Adrenal gland (tissue), 12 donors: ENCODE data around the gene MNS1. TPM values are rescaled to one million over a fixed set of nuclear protein-coding genes. Genes with fewer than 3 reads are reported as not detected.

Source experiments
- DNase-seq, 7 donors: peaks; one replicate each; pipeline ENCODE4 v3.0.0-alpha.2; 2019 to 2020
- H3K27ac ChIP-seq, 5 donors: fragments of 200-600 bp; sonication (generic) in 4 of 5; 1 replicate in 3 of 5; 2 replicates in 2 of 5; pipeline versions ENCODE4 v1.5.1 to v1.8.0; 2016 to 2020; ENCODE audit warnings: mild to moderate bottlenecking in 1 of 5
- H3K27me3 ChIP-seq: fragments of 200-600 bp; 2 replicates; pipeline ENCODE4 v1.8.0; 2021
- H3K36me3 ChIP-seq, 2 donors: fragments of 200-600 bp; replicated peaks in 1 of 2; 1 replicate in 1 of 2; 2 replicates in 1 of 2; pipeline versions ENCODE4 v1.5.1 to v1.8.0; 2018 to 2022
- H3K4me1 ChIP-seq, 2 donors: fragments of 200-600 bp; replicated peaks in 1 of 2; 1 replicate in 1 of 2; 2 replicates in 1 of 2; pipeline versions ENCODE4 v1.5.1 to v1.8.0; 2018 to 2021
- H3K4me3 ChIP-seq, 4 donors: fragments of 200-600 bp; sonication (generic) in 3 of 4; one replicate each; pipeline ENCODE4 v1.5.1; 2016 to 2018
- H3K9me3 ChIP-seq, 3 donors: fragments of 200-600 bp; sonication (generic) in 1 of 3; replicated peaks in 1 of 3; 1 replicate in 2 of 3; 2 replicates in 1 of 3; pipeline versions ENCODE4 v1.5.1 to v1.8.0; 2016 to 2021
- CTCF ChIP-seq, 6 experiments: fragments of 450-650 bp in 4 of 6; fragments of 200-600 bp in 2 of 6; sonication (generic) in 1 of 6; IDR thresholded peaks; 1 replicate in 5 of 6; 2 replicates in 1 of 6; pipeline versions ENCODE4 v1.5.1 to v1.8.0; 2016 to 2021; ENCODE audit warnings: antibody characterized with exemption in 6 of 6, mild to moderate bottlenecking in 2 of 6, moderate library complexity in 1 of 6
- POLR2A ChIP-seq, 2 donors: fragments of 450-650 bp; IDR thresholded peaks; one replicate each; pipeline ENCODE4 v1.6.1; 2017; ENCODE audit warnings: antibody characterized with exemption in 2 of 2, mild to moderate bottlenecking in 2 of 2, moderate library complexity in 1 of 2
- WGBS, 4 donors: extraction: QIAGEN DNeasy Blood & Tissue Kit in 2 of 4; methylation state at CpG; one replicate each; pipeline versions ENCODE4 v1.1.5 to v1.1.7; 2013 to 2017; 5-methylcytosine and 5-hydroxymethylcytosine counted together
- intact Hi-C, 2 donors: fragments of 100-400 bp; cut with DNase I; formaldehyde crosslinking; loops; one replicate each; pipeline versions ENCODE4 v1.14.1 to v1.15.0; 2022 to 2023
- polyA plus RNA-seq, 3 donors: library from polyadenylated mRNA; stranded (reverse); fragments of 200-250 nt in 2 of 3; fragments of 350-450 nt in 1 of 3; fragmentation: Illumina TruSeq in 1 of 3; extraction: RNeasy Lipid Tissue Mini Kit (QIAGEN cat#74804) in 1 of 3; gene quantifications; one replicate each; pipeline ENCODE4 v1.2.3, GENCODE V29; 2013 to 2014
- total RNA-seq, 9 donors: library from RNA; depleted of rRNA in 4 of 9; stranded (reverse); fragments of >200 nt in 4 of 9; fragments of 120-200 nt in 1 of 9; fragmentation: NEBNext Ultra II Directional in 1 of 9; extraction: Animal tissue kit (Norgen Biotek cat#: 25700) in 1 of 9; gene quantifications; one replicate each; pipeline versions ENCODE4 v1.1.0 to v1.2.4, GENCODE V29; 2013 to 2023
- donor health status: healthy with polysubstance abuse.
- donor health status: Bipolar disorder and iron deficiency.
- donor health status: DM: yes; HTN: yes; CAD: no.
- donor health status: DM: no; HTN: no; CAD: no.
- donor health status: DM: no; HTN: no; CAD: no.
- donor health status: DM: yes; HTN: yes; CAD: no.

The MNS1 gene
- total and polyA plus RNA-seq, 12 donors = 0.52 to 2.4 (median 1.0) TPM; not detected in 3

GRCh38 chr15:56468401-56468800, 3.5 kb upstream of the MNS1 start:
- no peak for DNase-seq
- peaks cover 0 to 10% of the 10 kb centered on the region in 2 donors for H3K4me1 ChIP-seq
- WGBS, 4 donors = 25 to 32% (median 30%) methylated on average over 2 of the region's 2 CpGs
- H3K27me3 ChIP-seq = no peaks in the 10 kb centered on the region
- no peak overlapping the region for H3K27ac ChIP-seq
- intact Hi-C loops = no loop called here
- H3K36me3 ChIP-seq = no peaks in the 10 kb centered on the region
- H3K9me3 ChIP-seq = no peaks in the 10 kb centered on the region
- peak overlapping the region in 1 of 4 donors; percentile 30 for H3K4me3 ChIP-seq
- TF ChIP-seq POLR2A (IDR thresholded peaks at IDR 0.05) (no peak), CTCF (IDR thresholded peaks at IDR 0.05) (no peak)

- intact Hi-C loops = no loop called here
- TF ChIP-seq POLR2A (IDR thresholded peaks at IDR 0.05) = no peak
- TF ChIP-seq CTCF (IDR thresholded peaks at IDR 0.05) = no peak
- Histone ChIP-seq H3K27me3 (no peaks in the 10 kb centered on the region), H3K9me3 (no peaks in the 10 kb centered on the region), H3K27ac (no peak overlapping the region), H3K36me3 (no peaks in the 10 kb centered on the region), H3K4me3 (no peak overlapping the region), H3K4me1 (peaks cover 0 to 10% of the 10 kb centered on the region in 2 donors)
- no peak for DNase-seq
- WGBS, 4 donors = 68 to 73% (median 72%) methylated on average over 3 of the region's 3 CpGs
Measured at GRCh38 chr15:56467616-56468015, 2.7 kb upstream of the MNS1 start.

GRCh38 chr15:56460947-56461346, 4.0 kb downstream of the MNS1 start:
- no peaks in the 10 kb centered on the region for H3K4me1 ChIP-seq
- TF ChIP-seq CTCF (IDR thresholded peaks at IDR 0.05) (no peak), POLR2A (IDR thresholded peaks at IDR 0.05) (no peak)
- H3K27ac ChIP-seq = no peak overlapping the region
- 88 to 98% (median 93%) methylated on average over 2 of the region's 2 CpGs for WGBS, 4 donors
- intact Hi-C loops = no loop called here
- DNase-seq = no peak
- H3K9me3 ChIP-seq = no peaks in the 10 kb centered on the region
- no peaks in the 10 kb centered on the region for H3K27me3 ChIP-seq
- no peaks in the 10 kb centered on the region for H3K36me3 ChIP-seq
- no peak overlapping the region for H3K4me3 ChIP-seq

GRCh38 chr15:56460071-56460470, 4.9 kb downstream of the MNS1 start:
- Histone ChIP-seq H3K9me3 (no peaks in the 10 kb centered on the region), H3K27ac (no peak overlapping the region), H3K4me1 (peaks cover 0 to 4% of the 10 kb centered on the region in 2 donors), H3K27me3 (no peaks in the 10 kb centered on the region), H3K36me3 (no peaks in the 10 kb centered on the region), H3K4me3 (no peak overlapping the region)
- intact Hi-C loops = no loop called here
- 48 to 52% (median 51%) methylated on average over 1 of the region's 1 CpG for WGBS, 4 donors
- no peak for TF ChIP-seq POLR2A (IDR thresholded peaks at IDR 0.05)
- no peak for TF ChIP-seq CTCF (IDR thresholded peaks at IDR 0.05)
- no peak for DNase-seq
